Omental fat pad (tissue), 4 donors: ENCODE measurements around the gene MDM1. TPM values are rescaled to one million over a fixed set of nuclear protein-coding genes. Genes with fewer than 3 reads are reported as not detected.

Experiments
- ATAC-seq: fragments of 150-250 bp; one replicate; pipeline ENCODE4 v1.9.1; 2016; ENCODE audit warnings: mild to moderate bottlenecking, moderate library complexity; ENCODE audit not compliant: low FRiP score
- DNase-seq: peaks from one replicate; pipeline ENCODE4 v3.0.0-alpha.2; 2019; ENCODE audit warnings: low spot score
- total RNA-seq, 4 donors: library from RNA; depleted of rRNA; stranded (reverse); fragments of >200 nt; gene quantifications; one replicate each; pipeline ENCODE4 v1.1.0, GENCODE V29; 2016
- TF ChIP-seq, protein P1 (sequence below), 3 donors: fragments of 450-650 bp; IDR thresholded peaks; one replicate each; pipeline ENCODE4 v1.5.1; 2016 to 2017; ENCODE audit warnings: antibody characterized with exemption in 3 of 3, mild to moderate bottlenecking in 3 of 3, moderate library complexity in 2 of 3

MDM1 gene
- total RNA-seq, 4 donors from 2014 or later: 9.0 to 21.8 (median 10.0) TPM

GRCh38 chr12:68367116-68367515 is 35.0 kb upstream of the MDM1 start:
- TF ChIP-seq, protein P1, sequence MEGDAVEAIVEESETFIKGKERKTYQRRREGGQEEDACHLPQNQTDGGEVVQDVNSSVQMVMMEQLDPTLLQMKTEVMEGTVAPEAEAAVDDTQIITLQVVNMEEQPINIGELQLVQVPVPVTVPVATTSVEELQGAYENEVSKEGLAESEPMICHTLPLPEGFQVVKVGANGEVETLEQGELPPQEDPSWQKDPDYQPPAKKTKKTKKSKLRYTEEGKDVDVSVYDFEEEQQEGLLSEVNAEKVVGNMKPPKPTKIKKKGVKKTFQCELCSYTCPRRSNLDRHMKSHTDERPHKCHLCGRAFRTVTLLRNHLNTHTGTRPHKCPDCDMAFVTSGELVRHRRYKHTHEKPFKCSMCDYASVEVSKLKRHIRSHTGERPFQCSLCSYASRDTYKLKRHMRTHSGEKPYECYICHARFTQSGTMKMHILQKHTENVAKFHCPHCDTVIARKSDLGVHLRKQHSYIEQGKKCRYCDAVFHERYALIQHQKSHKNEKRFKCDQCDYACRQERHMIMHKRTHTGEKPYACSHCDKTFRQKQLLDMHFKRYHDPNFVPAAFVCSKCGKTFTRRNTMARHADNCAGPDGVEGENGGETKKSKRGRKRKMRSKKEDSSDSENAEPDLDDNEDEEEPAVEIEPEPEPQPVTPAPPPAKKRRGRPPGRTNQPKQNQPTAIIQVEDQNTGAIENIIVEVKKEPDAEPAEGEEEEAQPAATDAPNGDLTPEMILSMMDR (IDR thresholded peaks at IDR 0.05): no peak
- ATAC-seq (no peak), DNase-seq (no peak)

DNA sequence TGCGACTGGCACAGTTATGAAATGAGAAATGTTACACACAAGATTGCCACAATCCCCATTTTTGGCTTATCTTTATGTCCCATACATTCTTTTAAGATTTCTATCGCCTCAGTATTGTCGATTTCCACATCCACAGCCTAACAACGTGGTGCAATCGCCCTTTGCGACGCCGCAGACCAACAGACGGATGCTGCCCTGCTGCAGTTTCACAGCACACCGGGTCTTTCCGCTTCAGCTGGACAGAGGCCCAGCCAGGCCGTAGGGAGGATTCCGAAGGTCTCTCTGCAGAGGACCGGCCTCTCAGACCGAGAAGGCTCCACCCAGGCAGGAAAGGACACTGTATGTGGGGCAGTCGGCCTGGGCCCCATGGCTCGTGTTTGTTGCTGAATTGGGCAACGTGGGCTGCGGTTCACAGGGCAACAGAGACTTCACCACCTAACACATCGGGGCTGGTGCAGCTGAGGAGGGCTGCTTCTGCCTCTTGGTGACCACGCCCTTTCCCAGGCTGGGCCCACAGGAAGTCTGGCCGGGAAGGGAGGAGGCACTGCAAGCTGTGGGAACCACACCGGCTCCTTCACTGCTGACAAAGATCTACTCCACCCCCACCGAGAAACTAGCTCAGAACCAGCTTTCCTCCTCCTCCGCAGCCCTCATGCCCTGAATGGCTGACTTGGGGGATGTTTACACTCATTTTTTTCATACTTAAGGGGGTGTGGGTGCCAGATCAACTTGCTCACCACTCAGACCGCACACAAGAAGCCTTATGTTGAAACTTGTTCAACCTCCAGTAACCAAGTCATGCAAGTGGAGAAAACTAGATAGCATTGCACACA is 32.9 kb upstream of the MDM1 start:
- ATAC-seq (peak; percentile 99), DNase-seq (peak; percentile 73)
- TF ChIP-seq, protein P1 (IDR thresholded peaks at IDR 0.05): no peak

DNA sequence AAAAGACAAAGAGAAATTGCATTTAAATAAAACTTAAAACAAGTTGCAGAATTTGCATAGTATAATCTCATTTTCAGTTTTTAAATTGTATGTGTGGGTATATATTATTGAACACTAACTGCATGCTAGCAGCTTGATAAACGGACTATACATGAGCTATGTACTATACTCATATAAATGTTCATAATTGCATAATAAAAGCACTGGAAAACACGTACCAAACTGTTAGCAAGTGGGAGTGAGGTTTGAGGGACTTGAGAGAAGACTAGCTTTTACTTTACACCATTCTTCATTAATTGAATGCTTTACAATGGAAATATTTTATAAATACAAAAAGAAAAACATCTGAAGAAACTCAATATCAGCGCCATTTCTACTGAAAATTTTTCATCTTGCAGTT is 32.2 kb upstream of the MDM1 start:
- ATAC-seq (no peak), DNase-seq (no peak)
- TF ChIP-seq, protein P1 (IDR thresholded peaks at IDR 0.05): no peak

DNA sequence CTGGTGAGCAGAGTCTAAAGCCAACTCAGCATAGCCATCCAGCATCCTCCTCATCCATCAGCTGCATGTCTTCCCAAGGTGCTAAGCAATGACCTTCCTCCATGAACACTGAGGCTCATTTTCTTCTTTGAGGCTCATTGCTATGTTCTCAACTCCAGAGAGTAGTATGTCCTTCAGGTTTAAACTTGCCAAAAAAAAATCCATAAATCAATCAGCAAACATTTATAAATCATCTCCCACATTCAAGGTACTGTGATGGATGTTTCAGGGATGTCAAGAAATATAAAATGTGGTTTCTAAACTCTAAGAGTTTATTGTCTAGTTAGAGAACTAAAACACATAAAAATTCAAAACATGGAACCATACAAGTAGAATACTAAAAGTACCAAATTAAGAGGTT is 29.8 kb upstream of the MDM1 start:
- no peak for DNase-seq
- TF ChIP-seq, protein P1 (IDR thresholded peaks at IDR 0.05): no peak
- ATAC-seq: no peak

DNA sequence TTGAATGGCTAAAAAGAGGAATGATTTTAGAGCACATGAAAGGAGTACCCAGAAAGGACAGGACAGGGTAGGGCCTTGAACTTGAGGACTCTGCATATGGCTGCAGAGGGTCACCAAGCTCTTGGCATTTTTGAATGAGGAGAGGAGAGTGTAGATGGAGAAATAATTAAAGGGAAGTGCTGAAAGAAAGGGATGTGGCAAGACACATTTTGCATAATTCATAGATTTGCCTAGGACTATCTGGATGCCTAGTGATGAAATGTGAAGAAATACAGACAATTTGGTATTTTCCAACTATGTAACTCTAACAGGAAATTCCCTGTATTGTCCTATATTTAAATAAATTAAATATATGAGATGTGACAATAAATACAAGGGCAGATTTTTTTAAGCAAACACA is 27.5 kb upstream of the MDM1 start:
- no peak for ATAC-seq
- DNase-seq: no peak
- TF ChIP-seq, protein P1 (IDR thresholded peaks at IDR 0.05): no peak

DNA sequence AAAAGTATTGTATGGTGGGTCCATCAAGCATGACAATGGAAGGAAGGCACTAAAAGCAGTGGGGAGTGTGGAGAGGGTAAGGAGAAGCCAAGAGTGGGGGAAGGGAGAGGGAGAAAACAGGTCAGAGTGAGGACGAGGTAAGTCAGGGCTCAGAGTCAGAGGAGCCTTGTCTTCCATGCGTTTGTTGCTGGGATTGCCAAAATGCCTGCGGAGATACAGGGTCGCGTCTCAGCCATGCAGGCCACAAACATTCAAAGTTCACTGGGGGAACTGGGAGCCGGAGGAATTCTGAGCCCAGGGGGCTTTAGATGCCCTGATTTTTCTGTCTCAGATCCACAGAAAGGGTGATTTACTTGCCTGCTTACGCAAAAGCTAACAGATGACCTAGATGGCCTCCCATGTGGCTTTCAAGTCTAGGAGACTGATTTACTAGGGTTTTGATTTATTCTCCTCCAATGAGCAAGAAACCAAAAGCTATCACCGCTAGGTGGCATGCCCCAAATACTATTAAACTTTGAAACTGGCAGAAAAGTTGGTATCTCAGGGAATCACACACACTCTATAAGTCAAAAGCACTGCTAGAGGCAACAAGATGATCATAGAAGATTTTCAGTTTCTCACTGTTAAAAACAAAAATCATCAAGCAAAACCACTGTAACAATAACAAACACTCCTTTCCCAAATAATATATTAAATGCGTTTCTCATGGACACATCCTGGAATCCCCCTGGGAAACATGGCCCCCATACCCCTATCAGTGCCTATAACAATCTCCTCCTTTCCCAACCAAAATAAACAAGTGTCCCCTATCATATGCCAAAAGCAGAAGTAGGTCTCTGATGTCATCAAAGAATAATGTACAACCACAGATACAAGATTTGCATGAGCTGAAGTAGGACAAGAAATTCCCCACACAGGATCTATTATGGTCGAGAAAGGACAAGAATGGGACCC is 26.6 kb upstream of the MDM1 start:
- TF ChIP-seq, protein P1 (IDR thresholded peaks at IDR 0.05): peak in 1 of 3 donors; percentile 49
- DNase-seq (peak; percentile 46), ATAC-seq (peak; percentile 86)
